K562 (cell line): ENCODE results near the gene NCKIPSD. TPM values are rescaled to one million over a fixed set of nuclear protein-coding genes. Genes with fewer than 3 reads are reported as not detected.

Experiments used
- ARID3A ChIP-seq: IDR thresholded peaks from 2 replicates; pipeline ENCODE4 v1.6.1; 2012; ENCODE audit warnings: low read depth, low read length, improper control_type of control experiment, borderline replicate concordance
- CC2D1A ChIP-seq: fragments of 450-650 bp; IDR thresholded peaks from 2 replicates; pipeline ENCODE4 v1.6.1; 2017; ENCODE audit warnings: mild to moderate bottlenecking
- ELK1 ChIP-seq: sonication (generic); formaldehyde crosslinking; IDR thresholded peaks from 2 replicates; pipeline ENCODE4 v1.8.1; 2022; ENCODE audit warnings: missing genetic modification reagents
- MAZ ChIP-seq, 2 experiments: fragments of 450-650 bp in 1 of 2; sonication (generic) in 1 of 2; formaldehyde crosslinking; IDR thresholded peaks in 1 of 2; conservative IDR thresholded peaks in 1 of 2; 2 replicates each; pipeline versions ENCODE4 v1.4.0 to v1.5.0; 2020; ENCODE audit warnings: mild to moderate bottlenecking in 1 of 2, missing genetic modification reagents in 1 of 2
- NFE2L1 ChIP-seq: fragments of 450-650 bp; IDR thresholded peaks from 2 replicates; pipeline ENCODE4 v1.6.1; 2016; ENCODE audit warnings: missing genetic modification characterization, low read depth, mild to moderate bottlenecking, missing compliant biosample characterization, moderate library complexity, borderline replicate concordance
- RFX1 ChIP-seq: fragments of 450-650 bp; IDR thresholded peaks from 2 replicates; pipeline ENCODE4 v1.6.1; 2016; ENCODE audit warnings: mild to moderate bottlenecking, moderate library complexity
- YBX1 ChIP-seq: fragments of 450-650 bp; IDR thresholded peaks from 2 replicates; pipeline ENCODE4 v1.7.1; 2016; ENCODE audit warnings: mild to moderate bottlenecking
- ZNF408 ChIP-seq: fragments of 250-450 bp; sonication (Bioruptor Pico); IDR thresholded peaks from 2 replicates; pipeline ENCODE4 v1.4.0; 2020; ENCODE audit warnings: low read depth, mild to moderate bottlenecking, moderate library complexity
- polyA plus RNA-seq, 8 experiments: library from polyadenylated mRNA; depleted of rRNA in 4 of 8; stranded (reverse) in 5 of 8; unstranded in 3 of 8; fragments of >200 nt; fragmentation: Nextera tagmentation in 2 of 8; fragmentation: Illumina TruSeq in 1 of 8; extraction: Ambion mirVana in 2 of 8; extraction: Trizol in 1 of 8; gene quantifications; 2 replicates each; pipeline versions ENCODE4 v1.2.1 to v1.2.3, GENCODE V29; 2011 to 2014; ENCODE audit warnings: inconsistent platforms in 1 of 8, missing spikeins in 1 of 8
- total RNA-seq, 7 experiments: library from RNA; depleted of rRNA in 6 of 7; stranded (reverse); fragments of >200 nt in 6 of 7; fragmentation: Illumina TruSeq in 2 of 7; extraction: Trizol in 2 of 7; gene quantifications; 2 replicates each; pipeline versions ENCODE4 v1.2.1 to v1.2.3, GENCODE V29; 2011 to 2021; ENCODE audit warnings: low replicate concordance in 1 of 7
- TF ChIP-seq, protein P1 (sequence below): fragments of 450-650 bp; conservative IDR thresholded peaks from 2 replicates; pipeline ENCODE4 v1.6.1; 2016; ENCODE audit warnings: missing genetic modification characterization, low read depth, mild to moderate bottlenecking, missing compliant biosample characterization, moderate library complexity

The NCKIPSD gene
- total and polyA plus RNA-seq, 9 of the 15 experiments (the other 6 are each of a cell fraction or from before 2014, with no cell fraction given): 0.49 to 24.4 (median 12.3) TPM

- TF ChIP-seq CC2D1A (no peak), ZNF408 (CRISPR knock-in tag) (no peak), NFE2L1 (tag) (no peak), YBX1 (no peak), ARID3A (no peak), MAZ (CRISPR knock-in tag; conservative IDR thresholded peaks at IDR 0.05 in 1 of 2, IDR thresholded peaks at IDR 0.05 in 1 of 2) (no peak), ELK1 (no peak), RFX1 (no peak)
- TF ChIP-seq, protein P1, sequence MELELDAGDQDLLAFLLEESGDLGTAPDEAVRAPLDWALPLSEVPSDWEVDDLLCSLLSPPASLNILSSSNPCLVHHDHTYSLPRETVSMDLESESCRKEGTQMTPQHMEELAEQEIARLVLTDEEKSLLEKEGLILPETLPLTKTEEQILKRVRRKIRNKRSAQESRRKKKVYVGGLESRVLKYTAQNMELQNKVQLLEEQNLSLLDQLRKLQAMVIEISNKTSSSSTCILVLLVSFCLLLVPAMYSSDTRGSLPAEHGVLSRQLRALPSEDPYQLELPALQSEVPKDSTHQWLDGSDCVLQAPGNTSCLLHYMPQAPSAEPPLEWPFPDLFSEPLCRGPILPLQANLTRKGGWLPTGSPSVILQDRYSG (tag): no peak
Observed at GRCh38 chr3:48681541-48681880, 4.2 kb downstream of the NCKIPSD start (continued).
